Keratinocyte (primary cell): ENCODE results near the gene DNASE1L2.

Experiments used
- CTCF ChIP-seq, 3 experiments: IDR thresholded peaks in 1 of 3; conservative IDR thresholded peaks in 1 of 3; optimal IDR thresholded peaks in 1 of 3; 2 replicates in 2 of 3; 3 replicates in 1 of 3; pipeline versions ENCODE3 to v1.5.1; 2011; ENCODE audit warnings: low read length in 3 of 3, mild to moderate bottlenecking in 3 of 3, moderate library complexity in 2 of 3, control low read depth in 1 of 3, inconsistent platforms in 1 of 3; ENCODE audit not compliant: insufficient read depth in 2 of 3; ENCODE audit errors: extremely low read depth in 1 of 3
- EZH2 ChIP-seq: IDR thresholded peaks from one replicate; pipeline ENCODE4 v1.6.1; 2012; ENCODE audit warnings: inconsistent platforms, mild to moderate bottlenecking, low read length, moderate library complexity

GRCh38 chr16:2199095-2199494 is 37.1 kb upstream of the DNASE1L2 start:
- TF ChIP-seq CTCF (optimal IDR thresholded peaks at IDR 0.05 in 1 of 3, IDR thresholded peaks at IDR 0.05 in 1 of 3, conservative IDR thresholded peaks at IDR 0.05 in 1 of 3; ENCODE audit: extremely low read depth in 1 of 3, insufficient read depth in 2 of 3, low read length in 3 of 3) = no peak
- TF ChIP-seq EZH2 = no peak
